CD14-positive monocyte (primary cell): Measurements from ENCODE around the gene TJP3. TPM values are rescaled to one million over a fixed set of nuclear protein-coding genes. Genes with fewer than 3 reads are reported as not detected.

Source experiments
- DNase-seq, 3 donors: peaks; one replicate each; pipeline ENCODE4 v3.0.0-alpha.2; 2011 to 2022
- H2AFZ ChIP-seq: 2 replicates; pipeline ENCODE4 v1.6.0; 2012; ENCODE audit warnings: mild to moderate bottlenecking, low read depth, low read length, inconsistent platforms; ENCODE audit not compliant: insufficient read depth, poor library complexity, severe bottlenecking
- H3K27ac ChIP-seq, 2 donors: 1 replicate in 1 of 2; 2 replicates in 1 of 2; pipeline ENCODE4 v1.5.1; 2012 to 2013; ENCODE audit warnings: low read length in 2 of 2, control low read depth in 1 of 2, inconsistent platforms in 1 of 2, low read depth in 1 of 2, mild to moderate bottlenecking in 1 of 2
- H3K27me3 ChIP-seq, 2 donors: one replicate each; pipeline versions ENCODE4 v1.6.0 to v1.6.1; 2011 to 2013; ENCODE audit warnings: low read length in 2 of 2; ENCODE audit not compliant: control insufficient read depth in 2 of 2, insufficient read depth in 2 of 2
- H3K36me3 ChIP-seq, 2 donors: replicated peaks in 1 of 2; 1 replicate in 1 of 2; 2 replicates in 1 of 2; pipeline versions ENCODE4 v1.5.1 to v1.6.1; 2012 to 2013; ENCODE audit warnings: low read length in 2 of 2, control low read depth in 1 of 2, inconsistent platforms in 1 of 2, mild to moderate bottlenecking in 1 of 2; ENCODE audit not compliant: insufficient read depth in 2 of 2, control insufficient read depth in 1 of 2
- H3K4me1 ChIP-seq, 2 donors: 1 replicate in 1 of 2; 2 replicates in 1 of 2; pipeline versions ENCODE4 v1.5.1 to v1.6.1; 2012 to 2013; ENCODE audit warnings: low read length in 2 of 2, control low read depth in 1 of 2, inconsistent platforms in 1 of 2, mild to moderate bottlenecking in 1 of 2, moderate library complexity in 1 of 2; ENCODE audit not compliant: insufficient read depth in 2 of 2, control insufficient read depth in 1 of 2
- H3K4me2 ChIP-seq: replicated peaks from 2 replicates; pipeline ENCODE3; 2012; ENCODE audit warnings: low read length, moderate library complexity, mild to moderate bottlenecking; ENCODE audit not compliant: poor library complexity, severe bottlenecking; ENCODE audit errors: extremely low read depth
- H3K4me3 ChIP-seq, 3 experiments: fragments of 200-600 bp in 1 of 3; sonication (generic) in 1 of 3; replicated peaks in 1 of 3; 1 replicate in 2 of 3; 2 replicates in 1 of 3; pipeline ENCODE4 v1.5.1; 2011 to 2013; ENCODE audit warnings: low read length in 3 of 3, mild to moderate bottlenecking in 3 of 3, control low read depth in 2 of 3, low read depth in 2 of 3, inconsistent platforms in 1 of 3, moderate library complexity in 1 of 3
- H3K79me2 ChIP-seq: 2 replicates; pipeline ENCODE4 v1.6.0; 2012; ENCODE audit warnings: mild to moderate bottlenecking, control low read depth, inconsistent platforms, low read length, moderate library complexity; ENCODE audit not compliant: insufficient read depth
- H3K9ac ChIP-seq: 2 replicates; pipeline ENCODE4 v1.6.0; 2017; ENCODE audit warnings: low read length, mild to moderate bottlenecking; ENCODE audit not compliant: insufficient read depth, poor library complexity, severe bottlenecking
- H3K9me3 ChIP-seq, 2 donors: replicated peaks in 1 of 2; 1 replicate in 1 of 2; 2 replicates in 1 of 2; pipeline versions ENCODE4 v1.5.1 to v1.6.1; 2012 to 2013; ENCODE audit warnings: low read length in 2 of 2, control low read depth in 1 of 2; ENCODE audit not compliant: control insufficient read depth in 1 of 2, insufficient read depth in 1 of 2
- H4K20me1 ChIP-seq: 2 replicates; pipeline ENCODE4 v1.6.0; 2012; ENCODE audit warnings: mild to moderate bottlenecking, low read length, control low read depth, moderate library complexity; ENCODE audit not compliant: insufficient read depth
- H3K27ac Mint-ChIP-seq, 7 donors: one replicate each; pipeline ENCODE4 v1.8.0; 2020; ENCODE audit warnings: mild to moderate bottlenecking in 7 of 7, mixed read lengths in 7 of 7, moderate library complexity in 6 of 7, inconsistent platforms in 2 of 7
- H3K27me3 Mint-ChIP-seq, 3 donors: one replicate each; pipeline ENCODE4 v1.8.0; 2021 to 2022; ENCODE audit warnings: low read depth in 3 of 3, mild to moderate bottlenecking in 3 of 3, mixed read lengths in 3 of 3, moderate library complexity in 3 of 3, inconsistent platforms in 1 of 3
- H3K36me3 Mint-ChIP-seq, 2 donors: one replicate each; pipeline ENCODE4 v1.8.0; 2020; ENCODE audit warnings: mixed read lengths in 2 of 2, inconsistent platforms in 1 of 2, mild to moderate bottlenecking in 1 of 2
- H3K4me1 Mint-ChIP-seq: one replicate; pipeline ENCODE4 v1.8.0; 2020; ENCODE audit warnings: mild to moderate bottlenecking, mixed read lengths
- H3K4me3 Mint-ChIP-seq, 2 donors: one replicate each; pipeline ENCODE4 v1.8.0; 2020; ENCODE audit warnings: mild to moderate bottlenecking in 2 of 2, mixed read lengths in 2 of 2, moderate library complexity in 1 of 2
- H3K9me3 Mint-ChIP-seq, 7 donors: one replicate each; pipeline ENCODE4 v1.8.0; 2020 to 2022; ENCODE audit warnings: mixed read lengths in 7 of 7, mild to moderate bottlenecking in 6 of 7, moderate library complexity in 6 of 7, inconsistent platforms in 2 of 7
- CTCF ChIP-seq: fragments of 200-600 bp; IDR thresholded peaks from one replicate; pipeline ENCODE4 v1.8.0; 2022; ENCODE audit warnings: antibody characterized with exemption, mild to moderate bottlenecking
- WGBS: methylation state at CpG from one replicate; pipeline ENCODE4 v1.1.5; 2013; ENCODE audit warnings: missing lambda C conversion rate; ENCODE audit not compliant: insufficient coverage; 5-methylcytosine and 5-hydroxymethylcytosine counted together
- intact Hi-C, 2 donors: fragments of 100-400 bp; cut with micrococcal nuclease; formaldehyde crosslinking; loops; one replicate each; pipeline versions ENCODE4 v1.15.0 to v1.15.1; 2023
- polyA plus RNA-seq, 3 donors: library from polyadenylated mRNA; depleted of rRNA in 1 of 3; unstranded in 2 of 3; stranded (reverse) in 1 of 3; fragments of 300-500 nt in 2 of 3; fragments of >200 nt in 1 of 3; fragmentation: Illumina TruSeq in 2 of 3; gene quantifications; 1 replicate in 2 of 3; 2 replicates in 1 of 3; pipeline ENCODE4 v1.2.3, GENCODE V29; 2012 to 2021

TJP3 gene
- polyA plus RNA-seq, 3 donors: 0.01 TPM; not detected in 2

GRCh38 chr19:3690551-3691371 is 17.4 kb upstream of the TJP3 start:
- intact Hi-C loops: no loop called here
- no peak for TF ChIP-seq CTCF
- H3K9ac ChIP-seq: no peak overlapping the region
- peaks cover 0 to 13% of the 10 kb centered on the region in 2 donors for H3K4me1 ChIP-seq
- peaks cover 99% of the 10 kb centered on the region for H4K20me1 ChIP-seq
- DNase-seq: no peak
- peaks cover 5 to 20% (median 11%) of the 10 kb centered on the region in 3 donors for H3K27me3 Mint-ChIP-seq
- peaks cover 9 to 25% of the 10 kb centered on the region in 2 donors for H3K36me3 ChIP-seq
- H3K4me3 ChIP-seq: no peak overlapping the region
- peaks cover 12% of the 10 kb centered on the region for H3K4me1 Mint-ChIP-seq
- peaks cover 76% of the 10 kb centered on the region for H3K79me2 ChIP-seq
- H3K27me3 ChIP-seq: peaks cover 0 to 7% of the 10 kb centered on the region in 2 donors
- no peak overlapping the region for H3K27ac Mint-ChIP-seq
- peaks cover 23 to 29% of the 10 kb centered on the region in 2 donors for H3K36me3 Mint-ChIP-seq
- peaks cover 0 to 3% (median 0%) of the 10 kb centered on the region in 7 donors for H3K9me3 Mint-ChIP-seq
- H3K27ac ChIP-seq: no peak overlapping the region
- H3K4me3 Mint-ChIP-seq: no peak overlapping the region
- H2AFZ ChIP-seq: no peak overlapping the region
- H3K4me2 ChIP-seq: no peak overlapping the region
- no peaks in the 10 kb centered on the region for H3K9me3 ChIP-seq
- WGBS: 88% methylated on average over 27 of the region's 31 CpGs

- peak overlapping the region in 1 of 7 donors; percentile 27 for H3K27ac Mint-ChIP-seq
- no peak overlapping the region for H3K9ac ChIP-seq
- no peak for TF ChIP-seq CTCF
- peaks cover 0 to 3% (median 0%) of the 10 kb centered on the region in 7 donors for H3K9me3 Mint-ChIP-seq
- H3K4me1 Mint-ChIP-seq: peaks cover 15% of the 10 kb centered on the region
- H3K9me3 ChIP-seq: no peaks in the 10 kb centered on the region
- no peak overlapping the region for H3K4me3 ChIP-seq
- WGBS: 92% methylated on average over 14 of the region's 16 CpGs
- no peak overlapping the region for H3K4me2 ChIP-seq
- peaks cover 5 to 18% (median 11%) of the 10 kb centered on the region in 3 donors for H3K27me3 Mint-ChIP-seq
- H4K20me1 ChIP-seq: peaks cover 99% of the 10 kb centered on the region
- intact Hi-C loops: no loop called here
- no peak for DNase-seq
- H3K27ac ChIP-seq: no peak overlapping the region
- H3K36me3 Mint-ChIP-seq: peaks cover 27 to 32% of the 10 kb centered on the region in 2 donors
- H3K4me1 ChIP-seq: peaks cover 0 to 13% of the 10 kb centered on the region in 2 donors
- H3K79me2 ChIP-seq: peaks cover 78% of the 10 kb centered on the region
- H3K4me3 Mint-ChIP-seq: no peak overlapping the region
- peaks cover 0 to 7% of the 10 kb centered on the region in 2 donors for H3K27me3 ChIP-seq
- peaks cover 13 to 30% of the 10 kb centered on the region in 2 donors for H3K36me3 ChIP-seq
- H2AFZ ChIP-seq: no peak overlapping the region
These were observed 16.8 kb upstream of the TJP3 start for GRCh38 chr19:3691372-3691716.
